ENCODE results near the gene SGO2. TPM values are rescaled to one million over a fixed set of nuclear protein-coding genes. Genes with fewer than 3 reads are reported as not detected.

SGO2 gene
- total and polyA plus RNA-seq, 2 of the 13 experiments (the other 11 are each of a cell fraction or from before 2014, with no cell fraction given), result 5.1 to 16.2 TPM

DNA sequence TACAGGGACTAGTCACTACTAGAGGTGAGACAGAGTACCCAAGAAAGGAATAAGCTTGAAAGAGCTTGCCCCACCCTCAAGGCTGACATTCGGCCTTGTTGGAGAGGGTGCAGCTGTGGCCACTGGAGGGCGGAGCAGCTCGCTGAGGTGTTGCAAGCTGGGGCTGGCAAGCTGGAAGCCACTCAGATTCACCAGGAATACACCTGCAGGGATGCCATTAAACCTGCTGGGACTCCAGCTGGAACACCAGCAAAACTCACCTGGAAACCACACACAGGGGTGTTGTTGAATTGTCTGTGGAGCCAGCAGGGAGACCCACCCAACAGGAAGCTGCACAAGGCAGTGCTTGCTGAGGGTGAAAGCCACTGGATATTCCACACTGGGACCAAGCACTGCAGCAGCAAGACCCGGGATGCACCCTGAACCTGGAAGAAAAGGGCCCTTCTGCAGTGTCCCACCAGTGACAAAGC is 42.2 kb upstream of the SGO2 start (continued):
- TF ChIP-seq AGO2 (optimal IDR thresholded peaks at IDR 0.05; ENCODE audit: low read depth, low read length), result peak; percentile 90
- TF ChIP-seq THAP9 (CRISPR knock-in tag; IDR thresholded peaks at IDR 0.05; ENCODE audit: borderline replicate concordance), result peak; percentile 56; the same call in 1 of the 2 replicates
- peak; percentile 83 for TF ChIP-seq CEBPB (IDR thresholded peaks at IDR 0.05; ENCODE audit: borderline replicate concordance, low read depth, low read length)
- no peak for TF ChIP-seq ZKSCAN1 (IDR thresholded peaks at IDR 0.05; ENCODE audit: low read length)
- TF ChIP-seq KDM2A (CRISPR knock-in tag; IDR thresholded peaks at IDR 0.05; ENCODE audit: borderline replicate concordance, low read depth), result peak; percentile 89
- peak; percentile 84 for TF ChIP-seq CEBPG (CRISPR knock-in tag; IDR thresholded peaks at IDR 0.05)
- no peak for TF ChIP-seq NR3C1 (CRISPR knock-in tag; IDR thresholded peaks at IDR 0.05)
- TF ChIP-seq HDAC2 (CRISPR knock-in tag; IDR thresholded peaks at IDR 0.05), result peak; percentile 42; the same call in 1 of the 2 replicates
- no peak for TF ChIP-seq SOX13 (IDR thresholded peaks at IDR 0.05)
- 0 out of 4 replicates have a peak, but pooled peaks of 1 of the 2 experiments have one; percentile 46 for TF ChIP-seq SOX13 (CRISPR knock-in tag; conservative IDR thresholded peaks at IDR 0.05 in 1 of 2, IDR thresholded peaks at IDR 0.05 in 1 of 2)

GRCh38 chr2:200484934-200485333 is 41.1 kb upstream of the SGO2 start:
- H3K27ac ChIP-seq (ENCODE audit: extremely low read length, insufficient read depth, low read length), result no peak overlapping the region
- DNase-seq (ENCODE audit: low spot score), result no peak
- FAIRE-seq, result no peak
- H3K4me1 ChIP-seq (ENCODE audit: insufficient read depth, low read length), result peaks cover 56% of the 10 kb centered on the region
- H2AFZ ChIP-seq (ENCODE audit: low read length), result no peak overlapping the region
- in situ Hi-C loops (cut with HindIII; ENCODE audit: extremely low pct_ligation_motif_present, low pct_unique_long_range_greater_than_20kb), result loop anchor here (10.0 kb wide), 2 partner anchors 220 to 510 kb away; no protein-coding TSS in a partner anchor
- no peaks in the 10 kb centered on the region for H3K27me3 ChIP-seq (ENCODE audit: control insufficient read depth in 1 of 2, insufficient read depth in 2 of 2, low read length in 2 of 2)
- ChIA-PET POLR2A (interaction anchor here (3.0 kb wide), 1 partner anchor 24 kb away, joined by 9 read pairs; the partner anchor contains the start of gene KCTD18), CTCF (ENCODE audit: low intra/inter-chr PET ratio, low total read pairs) (no interaction called here)
- no TSS peak for BruUV-seq (replicated peaks)
- no peak overlapping the region for H3K4me3 ChIP-seq (replicated peaks in 1 of 3; ENCODE audit: insufficient read depth in 1 of 3, low read depth in 2 of 3, low read length in 3 of 3)
- TF ChIP-seq ZNF598 (CRISPR knock-in tag; IDR thresholded peaks at IDR 0.05; ENCODE audit: borderline replicate concordance) (no peak), ZNF607 (CRISPR knock-in tag; IDR thresholded peaks at IDR 0.05; ENCODE audit: borderline replicate concordance) (no peak), CTCF (CRISPR knock-in tag; IDR thresholded peaks at IDR 0.05) (no peak)
- H3K9ac ChIP-seq (ENCODE audit: insufficient read depth, low read depth, low read length), result no peak overlapping the region
- ATAC-seq, result no peak
- no peak overlapping the region for H3K4me2 ChIP-seq (ENCODE audit: low read depth, low read length)
- intact Hi-C loops (cut with micrococcal nuclease; ENCODE audit: unreplicated experiment), result loop anchor here (10.0 kb wide), 1 partner anchor 250 kb away; no protein-coding TSS in a partner anchor
- no peaks in the 10 kb centered on the region for H3K79me2 ChIP-seq (ENCODE audit: insufficient read depth, low read length)
- H4K20me1 ChIP-seq (ENCODE audit: insufficient read depth, low read length), result no peaks in the 10 kb centered on the region
- H3K9me3 ChIP-seq (ENCODE audit: low read length), result no peaks in the 10 kb centered on the region
- WGBS (ENCODE audit: low lambda C conversion rate), result 72% methylated on average over 3 of the region's 3 CpGs
- H3K36me3 ChIP-seq (replicated peaks in 1 of 2; ENCODE audit: control insufficient read depth in 1 of 2, insufficient read depth in 2 of 2, low read length in 2 of 2), result peaks cover 1% of the 10 kb centered on the region in 2 experiments; a peak in 2 of 5 replicates

Measured in HepG2 (cell line).